ENCODE results near the gene FASLG.

The FASLG gene

GRCh38 chr1:172628401-172628800 lies 30.5 kb upstream of the FASLG start:
- 91 to 93% methylated on average over 3 of the region's 4 CpGs for WGBS, 2 experiments (ENCODE audit: insufficient coverage in 2 of 2)
- Histone ChIP-seq H3K4me3 (ENCODE audit: extremely low read depth, insufficient read depth, low read length, poor library complexity, severe bottlenecking) (no peak overlapping the region), H3K36me3 (ENCODE audit: control insufficient read depth, insufficient read depth, low read length) (no peaks in the 10 kb centered on the region)

GRCh38 chr1:172629170-172629569 lies 29.7 kb upstream of the FASLG start:
- peaks cover 16% of the 10 kb centered on the region for H3K4me1 ChIP-seq (ENCODE audit: control insufficient read depth, insufficient read depth, low read length, poor library complexity, severe bottlenecking)
- 100% methylated on average over 1 of the region's 2 CpGs; no CpG with 5 or more reads in 1 of the 2 experiments for WGBS, 2 experiments (ENCODE audit: insufficient coverage in 2 of 2)
- no peaks in the 10 kb centered on the region for H3K36me3 ChIP-seq (ENCODE audit: control insufficient read depth, insufficient read depth, low read length)
- H3K4me3 ChIP-seq (ENCODE audit: extremely low read depth, insufficient read depth, low read length, poor library complexity, severe bottlenecking): no peak overlapping the region
- H3K9me3 ChIP-seq (ENCODE audit: control insufficient read depth, low read length): no peaks in the 10 kb centered on the region
- no peak overlapping the region for H3K27ac ChIP-seq (ENCODE audit: low read depth, low read length, severe bottlenecking)

More at GRCh38 chr1:172628401-172628800, 30.5 kb upstream of the FASLG start:
- Histone ChIP-seq H3K4me1 (ENCODE audit: control insufficient read depth, insufficient read depth, low read length, poor library complexity, severe bottlenecking) (peaks cover 16% of the 10 kb centered on the region), H3K9me3 (ENCODE audit: control insufficient read depth, low read length) (no peaks in the 10 kb centered on the region), H3K27ac (ENCODE audit: low read depth, low read length, severe bottlenecking) (no peak overlapping the region)

- Histone ChIP-seq H3K27ac (ENCODE audit: low read depth, low read length, severe bottlenecking) (no peak overlapping the region), H3K4me3 (ENCODE audit: extremely low read depth, insufficient read depth, low read length, poor library complexity, severe bottlenecking) (no peak overlapping the region), H3K36me3 (ENCODE audit: control insufficient read depth, insufficient read depth, low read length) (no peaks in the 10 kb centered on the region), H3K4me1 (ENCODE audit: control insufficient read depth, insufficient read depth, low read length, poor library complexity, severe bottlenecking) (peaks cover 16% of the 10 kb centered on the region), H3K9me3 (ENCODE audit: control insufficient read depth, low read length) (no peaks in the 10 kb centered on the region)
- WGBS, 2 experiments (ENCODE audit: insufficient coverage in 2 of 2): 100% methylated on average over 1 of the region's 2 CpGs
Observed at GRCh38 chr1:172629638-172630037, 29.3 kb upstream of the FASLG start.

GRCh38 chr1:172630056-172630818 lies 28.7 kb upstream of the FASLG start:
- WGBS, 2 experiments (ENCODE audit: insufficient coverage in 2 of 2): 96 to 100% methylated on average over 2 to 6 of the region's 11 CpGs
- no peaks in the 10 kb centered on the region for H3K36me3 ChIP-seq (ENCODE audit: control insufficient read depth, insufficient read depth, low read length)

GRCh38 chr1:172630868-172631267 lies 28.0 kb upstream of the FASLG start:
- H3K4me1 ChIP-seq (ENCODE audit: control insufficient read depth, insufficient read depth, low read length, poor library complexity, severe bottlenecking): peaks cover 16% of the 10 kb centered on the region
- no peak overlapping the region for H3K27ac ChIP-seq (ENCODE audit: low read depth, low read length, severe bottlenecking)
- WGBS, 2 experiments (ENCODE audit: insufficient coverage in 2 of 2): 85% methylated on average over 3 of the region's 3 CpGs; no CpG with 5 or more reads in 1 of the 2 experiments
- H3K9me3 ChIP-seq (ENCODE audit: control insufficient read depth, low read length): no peaks in the 10 kb centered on the region
- no peaks in the 10 kb centered on the region for H3K36me3 ChIP-seq (ENCODE audit: control insufficient read depth, insufficient read depth, low read length)
- no peak overlapping the region for H3K4me3 ChIP-seq (ENCODE audit: extremely low read depth, insufficient read depth, low read length, poor library complexity, severe bottlenecking)

More at GRCh38 chr1:172630056-172630818, 28.7 kb upstream of the FASLG start:
- H3K4me3 ChIP-seq (ENCODE audit: extremely low read depth, insufficient read depth, low read length, poor library complexity, severe bottlenecking): no peak overlapping the region
- no peak overlapping the region for H3K27ac ChIP-seq (ENCODE audit: low read depth, low read length, severe bottlenecking)
- H3K9me3 ChIP-seq (ENCODE audit: control insufficient read depth, low read length): no peaks in the 10 kb centered on the region
- peaks cover 16% of the 10 kb centered on the region for H3K4me1 ChIP-seq (ENCODE audit: control insufficient read depth, insufficient read depth, low read length, poor library complexity, severe bottlenecking)

- Histone ChIP-seq H3K4me3 (ENCODE audit: extremely low read depth, insufficient read depth, low read length, poor library complexity, severe bottlenecking) (no peak overlapping the region), H3K36me3 (ENCODE audit: control insufficient read depth, insufficient read depth, low read length) (no peaks in the 10 kb centered on the region), H3K27ac (ENCODE audit: low read depth, low read length, severe bottlenecking) (no peak overlapping the region)
Observed at GRCh38 chr1:172637522-172637921, 21.4 kb upstream of the FASLG start.

GRCh38 chr1:172638249-172638648 lies 20.7 kb upstream of the FASLG start:
- H3K4me1 ChIP-seq (ENCODE audit: control insufficient read depth, insufficient read depth, low read length, poor library complexity, severe bottlenecking): peaks cover 25% of the 10 kb centered on the region
- H3K4me3 ChIP-seq (ENCODE audit: extremely low read depth, insufficient read depth, low read length, poor library complexity, severe bottlenecking): no peak overlapping the region
- no peaks in the 10 kb centered on the region for H3K36me3 ChIP-seq (ENCODE audit: control insufficient read depth, insufficient read depth, low read length)
- WGBS, 2 experiments (ENCODE audit: insufficient coverage in 2 of 2): no CpG with 5 or more reads among the region's 2 CpGs
- peak overlapping the region; percentile 2 for H3K27ac ChIP-seq (ENCODE audit: low read depth, low read length, severe bottlenecking)
- H3K9me3 ChIP-seq (ENCODE audit: control insufficient read depth, low read length): peaks cover 13% of the 10 kb centered on the region

More at GRCh38 chr1:172637522-172637921, 21.4 kb upstream of the FASLG start:
- WGBS, 2 experiments (ENCODE audit: insufficient coverage in 2 of 2): no CpG with 5 or more reads among the region's 2 CpGs
- Histone ChIP-seq H3K4me1 (ENCODE audit: control insufficient read depth, insufficient read depth, low read length, poor library complexity, severe bottlenecking) (peaks cover 25% of the 10 kb centered on the region), H3K9me3 (ENCODE audit: control insufficient read depth, low read length) (peaks cover 13% of the 10 kb centered on the region)

- no peak overlapping the region for H3K4me3 ChIP-seq (ENCODE audit: extremely low read depth, insufficient read depth, low read length, poor library complexity, severe bottlenecking)
- H3K27ac ChIP-seq (ENCODE audit: low read depth, low read length, severe bottlenecking): peak overlapping the region; percentile 61
- peaks cover 25% of the 10 kb centered on the region for H3K4me1 ChIP-seq (ENCODE audit: control insufficient read depth, insufficient read depth, low read length, poor library complexity, severe bottlenecking)
- H3K9me3 ChIP-seq (ENCODE audit: control insufficient read depth, low read length): peaks cover 13% of the 10 kb centered on the region
- H3K36me3 ChIP-seq (ENCODE audit: control insufficient read depth, insufficient read depth, low read length): no peaks in the 10 kb centered on the region
- WGBS, 2 experiments (ENCODE audit: insufficient coverage in 2 of 2): 79 to 92% methylated on average over 7 of the region's 9 CpGs
Observed at GRCh38 chr1:172638885-172639831, 19.7 kb upstream of the FASLG start.

GRCh38 chr1:172640111-172640510 lies 18.8 kb upstream of the FASLG start:
- H3K4me3 ChIP-seq (ENCODE audit: extremely low read depth, insufficient read depth, low read length, poor library complexity, severe bottlenecking): no peak overlapping the region
- H3K9me3 ChIP-seq (ENCODE audit: control insufficient read depth, low read length): peaks cover 13% of the 10 kb centered on the region
- peaks cover 25% of the 10 kb centered on the region for H3K4me1 ChIP-seq (ENCODE audit: control insufficient read depth, insufficient read depth, low read length, poor library complexity, severe bottlenecking)
- 89 to 92% methylated on average over 6 to 8 of the region's 8 CpGs for WGBS, 2 experiments (ENCODE audit: insufficient coverage in 2 of 2)
- H3K36me3 ChIP-seq (ENCODE audit: control insufficient read depth, insufficient read depth, low read length): no peaks in the 10 kb centered on the region
- no peak overlapping the region for H3K27ac ChIP-seq (ENCODE audit: low read depth, low read length, severe bottlenecking)

GRCh38 chr1:172641492-172641891 lies 17.4 kb upstream of the FASLG start:
- Histone ChIP-seq H3K27ac (ENCODE audit: low read depth, low read length, severe bottlenecking) (no peak overlapping the region), H3K9me3 (ENCODE audit: control insufficient read depth, low read length) (peaks cover 10% of the 10 kb centered on the region), H3K4me3 (ENCODE audit: extremely low read depth, insufficient read depth, low read length, poor library complexity, severe bottlenecking) (no peak overlapping the region), H3K36me3 (ENCODE audit: control insufficient read depth, insufficient read depth, low read length) (no peaks in the 10 kb centered on the region), H3K4me1 (ENCODE audit: control insufficient read depth, insufficient read depth, low read length, poor library complexity, severe bottlenecking) (peaks cover 25% of the 10 kb centered on the region)
- 68 to 77% methylated on average over 5 of the region's 5 CpGs for WGBS, 2 experiments (ENCODE audit: insufficient coverage in 2 of 2)

Measured in mesodermal cell (in vitro differentiated cells).